Fibroblast of lung (primary cell): Measurements from ENCODE around the gene FAM117B. TPM values are rescaled to one million over a fixed set of nuclear protein-coding genes. Genes with fewer than 3 reads are reported as not detected.

Experiments used
- DNase-seq, 2 donors: peaks; one replicate each; pipeline versions ENCODE4 v3.0.0 to v3.0.0-alpha.2; 2010; ENCODE audit warnings: low read depth in 2 of 2
- H2AFZ ChIP-seq: 2 replicates; pipeline ENCODE4 v1.5.1; 2012; ENCODE audit warnings: low read length, control low read depth, inconsistent platforms
- H3K27ac ChIP-seq: 2 replicates; pipeline ENCODE4 v1.5.1; 2011; ENCODE audit warnings: low read length, control low read depth; ENCODE audit not compliant: insufficient read depth
- H3K27me3 ChIP-seq: 2 replicates; pipeline ENCODE4 v1.5.1; 2011; ENCODE audit warnings: mild to moderate bottlenecking, low read length; ENCODE audit not compliant: control insufficient read depth, insufficient read depth
- H3K36me3 ChIP-seq: 2 replicates; pipeline ENCODE4 v1.5.1; 2011; ENCODE audit warnings: low read length; ENCODE audit not compliant: control insufficient read depth, insufficient read depth
- H3K4me1 ChIP-seq: 2 replicates; pipeline ENCODE4 v1.5.1; 2011; ENCODE audit warnings: low read length; ENCODE audit not compliant: control insufficient read depth, insufficient read depth; ENCODE audit errors: extremely low read depth
- H3K4me2 ChIP-seq: 2 replicates; pipeline ENCODE4 v1.5.1; 2011; ENCODE audit warnings: low read length, control low read depth; ENCODE audit not compliant: insufficient read depth; ENCODE audit errors: extremely low read depth
- H3K4me3 ChIP-seq, 4 experiments: fragments of 200-600 bp in 1 of 4; sonication (generic) in 1 of 4; replicated peaks in 1 of 4; 2 replicates each; pipeline ENCODE4 v1.5.1; 2011 to 2016; ENCODE audit warnings: low read length in 4 of 4, low read depth in 3 of 4, mild to moderate bottlenecking in 3 of 4, control low read depth in 2 of 4, inconsistent platforms in 1 of 4, mixed read lengths in 1 of 4; ENCODE audit not compliant: insufficient read depth in 1 of 4; ENCODE audit errors: control extremely low read depth in 1 of 4
- H3K79me2 ChIP-seq: 2 replicates; pipeline ENCODE4 v1.5.1; 2012; ENCODE audit warnings: mild to moderate bottlenecking, low read length, inconsistent platforms; ENCODE audit not compliant: control insufficient read depth, insufficient read depth
- H3K9ac ChIP-seq: 2 replicates; pipeline ENCODE4 v1.5.1; 2011; ENCODE audit warnings: mild to moderate bottlenecking, low read length, control low read depth; ENCODE audit not compliant: insufficient read depth
- H3K9me3 ChIP-seq: 2 replicates; pipeline ENCODE4 v1.5.1; 2012; ENCODE audit warnings: low read depth, low read length; ENCODE audit not compliant: control insufficient read depth, insufficient read depth
- H4K20me1 ChIP-seq: 2 replicates; pipeline ENCODE4 v1.5.1; 2011; ENCODE audit warnings: low read length; ENCODE audit not compliant: control insufficient read depth, insufficient read depth; ENCODE audit errors: extremely low read depth
- CTCF ChIP-seq, 2 donors: IDR thresholded peaks in 1 of 2; conservative IDR thresholded peaks in 1 of 2; 1 replicate in 1 of 2; 2 replicates in 1 of 2; pipeline ENCODE4 v1.5.1; 2011 to 2012; ENCODE audit warnings: low read length in 2 of 2, control low read depth in 1 of 2, inconsistent platforms in 1 of 2, low read depth in 1 of 2, mild to moderate bottlenecking in 1 of 2
- EZH2 ChIP-seq: IDR thresholded peaks from 2 replicates; pipeline ENCODE4 v1.5.1; 2012; ENCODE audit warnings: low read length, control low read depth, mild to moderate bottlenecking; ENCODE audit errors: missing control alignments
- polyA minus RNA-seq: library from RNA; depleted of rRNA, polyadenylated mRNA; stranded (reverse); fragments of >200 nt; gene quantifications from 2 replicates; pipeline ENCODE4 v1.2.3, GENCODE V29; 2011; ENCODE audit warnings: low replicate concordance
- polyA plus RNA-seq, 2 donors: library from polyadenylated mRNA; depleted of rRNA in 1 of 2; stranded (reverse) in 1 of 2; unstranded in 1 of 2; fragments of >200 nt; gene quantifications; 2 replicates each; pipeline ENCODE4 v1.2.1, GENCODE V29; 2011 to 2012; ENCODE audit warnings: missing spikeins in 1 of 2
- total RNA-seq: library from RNA; depleted of rRNA; stranded (reverse); fragments of >200 nt; gene quantifications from 2 replicates; pipeline ENCODE4 v1.2.1, GENCODE V29; 2014

Gene FAM117B
- total RNA-seq: 1.8 and 2.8 TPM in 2 replicates
- polyA plus RNA-seq: 0.59 and 0.73 TPM in 2 replicates
- 0.85 and 1.1 TPM in 2 replicates for polyA plus RNA-seq (2012)
- polyA minus RNA-seq: 0.48 and 1.7 TPM in 2 replicates

- TF ChIP-seq EZH2 (no peak), CTCF (conservative IDR thresholded peaks at IDR 0.05 in 1 of 2, IDR thresholded peaks at IDR 0.05 in 1 of 2; ENCODE audit: low read depth in 1 of 2, low read length in 2 of 2) (no peak)
- H3K4me1 ChIP-seq: no peaks in the 10 kb centered on the region
- DNase-seq: peak; percentile 94 to 95
- peak within 1 kb of the TSS; percentile 83 to 98 (median 92) for H3K4me3 ChIP-seq
- H3K4me2 ChIP-seq: peak within 1 kb of the TSS; percentile 80
- H3K27ac ChIP-seq: peak within 1 kb of the TSS; percentile 13
- H3K36me3 ChIP-seq: no peaks in the 10 kb centered on the region
- no peaks in the 10 kb centered on the region for H4K20me1 ChIP-seq
- H3K9ac ChIP-seq: peak within 1 kb of the TSS; percentile 34
- no peaks in the 10 kb centered on the region for H3K9me3 ChIP-seq
- H2AFZ ChIP-seq: peak within 1 kb of the TSS; percentile 80
- no peaks in the 10 kb centered on the region for H3K79me2 ChIP-seq
- H3K27me3 ChIP-seq: no peaks in the 10 kb centered on the region
Measured at GRCh38 chr2:202634556-202635427, at the start of gene FAM117B. TSS of gene FAM117B (plus strand) at chr2:202634969. CDS start at chr2:202635188, 219 bp downstream.

- H2AFZ ChIP-seq: peak overlapping the region; percentile 72
- no peak overlapping the region for H3K27ac ChIP-seq
- H3K4me2 ChIP-seq: peak overlapping the region; percentile 60
- TF ChIP-seq EZH2: no peak
- peak; percentile 94 to 97 for TF ChIP-seq CTCF (conservative IDR thresholded peaks at IDR 0.05 in 1 of 2, IDR thresholded peaks at IDR 0.05 in 1 of 2; ENCODE audit: low read depth in 1 of 2, low read length in 2 of 2)
- no peak overlapping the region for H3K9ac ChIP-seq
- H3K9me3 ChIP-seq: no peaks in the 10 kb centered on the region
- no peaks in the 10 kb centered on the region for H3K79me2 ChIP-seq
- H4K20me1 ChIP-seq: no peaks in the 10 kb centered on the region
- peaks cover 4% of the 10 kb centered on the region for H3K4me1 ChIP-seq
- H3K4me3 ChIP-seq: peak overlapping the region in 2 of 4 experiments; percentile 16 to 37
- H3K27me3 ChIP-seq: no peaks in the 10 kb centered on the region
- no peaks in the 10 kb centered on the region for H3K36me3 ChIP-seq
- DNase-seq: peak; percentile 63 to 72
Measured at GRCh38 chr2:202588647-202589581, 45.9 kb upstream of the FAM117B start.

GRCh38 chr2:202589582-202589949, 45.2 kb upstream of the FAM117B start:
- H3K36me3 ChIP-seq: no peaks in the 10 kb centered on the region
- no peak overlapping the region for H3K9ac ChIP-seq
- H3K9me3 ChIP-seq: no peaks in the 10 kb centered on the region
- DNase-seq: no peak
- H3K27me3 ChIP-seq: no peaks in the 10 kb centered on the region
- H3K27ac ChIP-seq: no peak overlapping the region
- H3K4me3 ChIP-seq: no peak overlapping the region
- peaks cover 4% of the 10 kb centered on the region for H3K4me1 ChIP-seq
- TF ChIP-seq CTCF (conservative IDR thresholded peaks at IDR 0.05 in 1 of 2, IDR thresholded peaks at IDR 0.05 in 1 of 2; ENCODE audit: low read depth in 1 of 2, low read length in 2 of 2) (no peak), EZH2 (no peak)
- no peak overlapping the region for H3K4me2 ChIP-seq
- H3K79me2 ChIP-seq: no peaks in the 10 kb centered on the region
- H2AFZ ChIP-seq: no peak overlapping the region
- H4K20me1 ChIP-seq: no peaks in the 10 kb centered on the region
